VCaP (cell line): Measurements from ENCODE around the gene CLCN1.
"Not testable (repeated sequence)": the region's sequence is repeated elsewhere in the genome, so short reads cannot be mapped to it uniquely, and the experiment has no call there.

Experiments
- H3K27ac ChIP-seq: fragments of 450-650 bp; 2 replicates; pipeline ENCODE4 v1.5.1; 2017
- CTCF ChIP-seq: fragments of 450-650 bp; conservative IDR thresholded peaks from 2 replicates; pipeline ENCODE4 v1.5.1; 2017; ENCODE audit warnings: mild to moderate bottlenecking, moderate library complexity

Gene CLCN1

GRCh38 chr7:143388491-143389101 lies 72.7 kb downstream of the CLCN1 start:
- H3K27ac ChIP-seq = no peak overlapping the region
- no peak for TF ChIP-seq CTCF

- H3K27ac ChIP-seq = no peak overlapping the region
- no peak for TF ChIP-seq CTCF
These were observed 73.6 kb downstream of the CLCN1 start for GRCh38 chr7:143389316-143390103.

GRCh38 chr7:143390104-143390772 lies 74.3 kb downstream of the CLCN1 start:
- no peak overlapping the region for H3K27ac ChIP-seq
- TF ChIP-seq CTCF = no peak

GRCh38 chr7:143390773-143391317 lies 74.9 kb downstream of the CLCN1 start:
- H3K27ac ChIP-seq = no peak overlapping the region

DNA sequence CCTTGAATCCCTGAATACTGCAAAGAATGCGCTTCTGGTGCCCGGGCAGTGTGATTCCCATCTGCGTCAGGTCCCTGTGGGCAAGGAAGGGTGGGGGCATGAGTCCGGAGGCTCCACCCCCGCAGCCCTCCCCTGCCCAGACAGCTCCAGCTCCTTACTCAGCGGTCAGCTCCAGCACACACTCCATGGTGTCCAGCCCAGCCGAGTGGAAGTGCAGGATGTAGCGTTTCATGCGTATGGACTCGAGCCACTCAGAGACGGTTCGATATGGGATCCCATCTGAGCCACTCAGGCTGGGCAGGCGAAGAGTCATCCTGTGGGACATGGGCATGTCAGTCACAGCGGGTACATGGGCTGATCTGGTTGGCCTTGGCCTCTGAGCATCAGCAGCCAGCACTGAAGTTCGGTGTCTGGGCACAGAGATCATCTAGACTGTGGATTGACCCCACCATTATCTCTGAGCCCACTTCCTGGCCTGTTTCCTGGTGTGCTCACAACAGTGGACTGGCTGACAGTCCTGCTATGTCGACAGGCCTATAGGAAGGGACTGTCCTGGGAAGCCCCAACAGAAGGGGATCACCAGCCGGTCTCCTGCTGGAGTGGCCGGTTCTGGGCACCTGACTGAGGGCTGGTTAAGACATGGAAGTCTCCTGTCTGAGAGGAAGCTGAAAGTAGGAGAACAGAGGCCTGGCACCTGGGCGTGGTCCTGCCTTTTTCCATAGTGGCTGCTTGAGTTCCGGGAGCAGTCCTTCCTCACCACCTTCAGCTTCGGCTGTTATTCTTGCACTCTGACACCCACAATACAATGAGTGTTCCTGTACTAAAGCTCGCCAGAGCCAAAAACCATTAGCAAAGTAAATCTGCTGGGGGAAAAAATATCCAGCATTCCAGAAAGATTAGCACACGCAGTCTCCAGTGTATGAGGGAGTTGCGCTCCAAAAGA lies 75.8 kb downstream of the CLCN1 start:
- TF ChIP-seq CTCF = no peak
- H3K27ac ChIP-seq = no peak overlapping the region

More at GRCh38 chr7:143390773-143391317, 74.9 kb downstream of the CLCN1 start:
- no peak for TF ChIP-seq CTCF

DNA sequence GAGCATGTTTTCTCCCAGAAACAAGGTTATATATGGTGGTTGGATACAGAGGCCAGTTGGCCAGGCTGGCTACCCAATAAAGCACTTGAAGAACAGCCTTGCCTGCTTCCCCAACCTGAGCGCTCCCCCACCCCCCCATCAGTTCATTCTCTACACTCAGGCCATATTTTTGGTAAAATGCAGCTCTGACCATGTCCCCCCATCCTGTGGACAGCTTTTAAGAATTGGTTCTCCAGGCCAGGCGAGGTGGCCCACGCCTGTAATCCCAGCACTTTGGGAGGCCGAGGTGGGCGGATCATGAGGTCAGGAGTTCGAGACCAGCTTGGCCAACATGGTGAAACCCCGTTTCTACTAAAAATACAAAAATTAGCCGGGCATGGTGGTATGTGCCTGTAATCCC lies 76.5 kb downstream of the CLCN1 start:
- not testable (repeated sequence) for H3K27ac ChIP-seq

DNA sequence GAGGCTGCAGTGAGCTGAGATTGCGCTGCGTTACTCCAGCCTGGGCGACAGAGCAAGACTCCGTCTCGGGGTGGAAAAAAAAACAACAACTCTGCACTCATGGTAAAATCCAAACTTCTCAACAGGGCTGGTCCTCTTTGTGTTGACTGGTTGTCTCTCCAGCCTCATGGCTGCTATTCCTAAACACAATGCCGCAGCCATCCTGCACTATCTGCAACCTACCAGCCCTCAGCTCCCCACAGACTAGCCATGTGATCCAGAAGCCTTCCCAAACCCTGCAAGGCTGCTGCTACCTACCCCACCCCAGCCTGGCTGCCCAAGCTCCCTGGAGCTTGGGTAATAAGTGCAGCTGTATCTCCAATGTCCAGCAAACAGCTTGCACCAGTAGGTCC lies 77.0 kb downstream of the CLCN1 start:
- TF ChIP-seq CTCF = no peak
- no peak overlapping the region for H3K27ac ChIP-seq
